Osteocyte (in vitro differentiated cells): Measurements from ENCODE around the gene APOL1. TPM values are rescaled to one million over a fixed set of nuclear protein-coding genes. Genes with fewer than 3 reads are reported as not detected.

ENCODE experiments used
- DNase-seq: peaks from one replicate; pipeline ENCODE4 v3.0.0; 2021; ENCODE audit warnings: mixed read lengths; ENCODE audit not compliant: unreplicated experiment; ENCODE audit errors: extremely low spot score
- H3K27ac Mint-ChIP-seq: one replicate; pipeline ENCODE4 v1.8.0; 2021; ENCODE audit warnings: mild to moderate bottlenecking, mixed read lengths; ENCODE audit not compliant: unreplicated experiment
- H3K27me3 Mint-ChIP-seq: one replicate; pipeline ENCODE4 v1.8.0; 2021; ENCODE audit warnings: mixed read lengths; ENCODE audit not compliant: unreplicated experiment
- H3K36me3 Mint-ChIP-seq: one replicate; pipeline ENCODE4 v1.8.0; 2021; ENCODE audit warnings: mixed read lengths; ENCODE audit not compliant: unreplicated experiment
- H3K4me1 Mint-ChIP-seq: one replicate; pipeline ENCODE4 v1.8.0; 2021; ENCODE audit warnings: mixed read lengths; ENCODE audit not compliant: unreplicated experiment
- H3K4me3 Mint-ChIP-seq: one replicate; pipeline ENCODE4 v1.8.0; 2021; ENCODE audit warnings: mild to moderate bottlenecking, moderate library complexity, mixed read lengths; ENCODE audit not compliant: unreplicated experiment
- H3K9me3 Mint-ChIP-seq: one replicate; pipeline ENCODE4 v1.8.0; 2021; ENCODE audit warnings: mixed read lengths; ENCODE audit not compliant: unreplicated experiment
- total RNA-seq: library from RNA; stranded (reverse); gene quantifications from 2 replicates; pipeline ENCODE4 v1.2.1, GENCODE V29; 2021
- TF ChIP-seq, protein P1 (sequence below): fragments of 200-600 bp; sonication (generic); IDR thresholded peaks from 2 replicates; pipeline ENCODE4 v1.5.0; 2021; ENCODE audit warnings: antibody characterized with exemption, mild to moderate bottlenecking, moderate library complexity

The APOL1 gene
- total RNA-seq, 1 donor from 2014 or later = 16.2 TPM

DNA sequence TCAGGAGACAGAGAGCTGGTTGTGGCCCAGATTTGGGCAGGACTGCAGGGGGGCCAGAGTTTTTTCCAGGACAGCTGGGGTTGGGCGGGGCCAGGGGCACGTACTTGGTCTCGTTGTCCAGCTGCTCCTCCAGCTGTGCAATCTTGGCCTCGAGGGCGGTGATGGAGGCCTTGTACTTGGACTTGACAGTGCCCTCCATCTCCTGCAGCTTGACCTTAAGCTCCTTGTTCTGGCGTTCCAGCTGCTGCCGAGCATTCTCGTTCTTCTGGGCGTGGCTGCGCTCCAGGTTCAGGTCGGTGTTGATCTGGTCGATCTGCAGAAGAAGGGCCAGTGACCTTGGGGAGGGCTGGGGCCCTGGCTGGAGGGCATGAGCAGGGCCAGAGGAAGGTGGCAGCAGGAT is 32.1 kb downstream of the APOL1 start:
- TF ChIP-seq, protein P1, sequence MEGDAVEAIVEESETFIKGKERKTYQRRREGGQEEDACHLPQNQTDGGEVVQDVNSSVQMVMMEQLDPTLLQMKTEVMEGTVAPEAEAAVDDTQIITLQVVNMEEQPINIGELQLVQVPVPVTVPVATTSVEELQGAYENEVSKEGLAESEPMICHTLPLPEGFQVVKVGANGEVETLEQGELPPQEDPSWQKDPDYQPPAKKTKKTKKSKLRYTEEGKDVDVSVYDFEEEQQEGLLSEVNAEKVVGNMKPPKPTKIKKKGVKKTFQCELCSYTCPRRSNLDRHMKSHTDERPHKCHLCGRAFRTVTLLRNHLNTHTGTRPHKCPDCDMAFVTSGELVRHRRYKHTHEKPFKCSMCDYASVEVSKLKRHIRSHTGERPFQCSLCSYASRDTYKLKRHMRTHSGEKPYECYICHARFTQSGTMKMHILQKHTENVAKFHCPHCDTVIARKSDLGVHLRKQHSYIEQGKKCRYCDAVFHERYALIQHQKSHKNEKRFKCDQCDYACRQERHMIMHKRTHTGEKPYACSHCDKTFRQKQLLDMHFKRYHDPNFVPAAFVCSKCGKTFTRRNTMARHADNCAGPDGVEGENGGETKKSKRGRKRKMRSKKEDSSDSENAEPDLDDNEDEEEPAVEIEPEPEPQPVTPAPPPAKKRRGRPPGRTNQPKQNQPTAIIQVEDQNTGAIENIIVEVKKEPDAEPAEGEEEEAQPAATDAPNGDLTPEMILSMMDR = no peak
- Mint-ChIP-seq H3K36me3 (peaks cover 51% of the 10 kb centered on the region), H3K27me3 (no peaks in the 10 kb centered on the region), H3K4me3 (no peak overlapping the region), H3K4me1 (peaks cover 7% of the 10 kb centered on the region), H3K9me3 (no peaks in the 10 kb centered on the region), H3K27ac (no peak overlapping the region)
- no peak for DNase-seq

DNA sequence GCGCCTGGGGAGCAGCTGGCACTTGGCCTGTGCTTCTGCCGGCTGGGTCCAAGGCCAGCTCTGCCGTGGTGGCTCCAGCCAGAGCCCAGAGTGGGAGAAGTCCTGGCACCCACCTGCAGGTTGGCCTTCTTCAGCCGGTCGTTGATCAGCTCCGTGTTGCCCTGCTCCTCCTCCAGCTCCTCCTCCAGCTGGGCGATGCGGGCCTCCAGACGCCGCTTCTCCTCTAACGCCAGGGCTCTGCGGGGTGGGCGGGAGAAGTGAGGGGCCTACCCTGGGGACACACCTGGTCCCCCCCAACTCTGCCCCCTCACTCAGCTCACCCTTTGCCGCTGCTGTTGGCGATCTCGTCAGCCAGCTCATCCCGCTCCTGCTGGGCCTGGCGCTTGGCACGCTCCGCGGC is 32.6 kb downstream of the APOL1 start:
- H3K9me3 Mint-ChIP-seq = no peaks in the 10 kb centered on the region
- H3K4me3 Mint-ChIP-seq = no peak overlapping the region
- TF ChIP-seq, protein P1 = no peak
- H3K27ac Mint-ChIP-seq = no peak overlapping the region
- no peak for DNase-seq
- H3K27me3 Mint-ChIP-seq = no peaks in the 10 kb centered on the region
- peaks cover 49% of the 10 kb centered on the region for H3K36me3 Mint-ChIP-seq
- H3K4me1 Mint-ChIP-seq = peaks cover 7% of the 10 kb centered on the region

DNA sequence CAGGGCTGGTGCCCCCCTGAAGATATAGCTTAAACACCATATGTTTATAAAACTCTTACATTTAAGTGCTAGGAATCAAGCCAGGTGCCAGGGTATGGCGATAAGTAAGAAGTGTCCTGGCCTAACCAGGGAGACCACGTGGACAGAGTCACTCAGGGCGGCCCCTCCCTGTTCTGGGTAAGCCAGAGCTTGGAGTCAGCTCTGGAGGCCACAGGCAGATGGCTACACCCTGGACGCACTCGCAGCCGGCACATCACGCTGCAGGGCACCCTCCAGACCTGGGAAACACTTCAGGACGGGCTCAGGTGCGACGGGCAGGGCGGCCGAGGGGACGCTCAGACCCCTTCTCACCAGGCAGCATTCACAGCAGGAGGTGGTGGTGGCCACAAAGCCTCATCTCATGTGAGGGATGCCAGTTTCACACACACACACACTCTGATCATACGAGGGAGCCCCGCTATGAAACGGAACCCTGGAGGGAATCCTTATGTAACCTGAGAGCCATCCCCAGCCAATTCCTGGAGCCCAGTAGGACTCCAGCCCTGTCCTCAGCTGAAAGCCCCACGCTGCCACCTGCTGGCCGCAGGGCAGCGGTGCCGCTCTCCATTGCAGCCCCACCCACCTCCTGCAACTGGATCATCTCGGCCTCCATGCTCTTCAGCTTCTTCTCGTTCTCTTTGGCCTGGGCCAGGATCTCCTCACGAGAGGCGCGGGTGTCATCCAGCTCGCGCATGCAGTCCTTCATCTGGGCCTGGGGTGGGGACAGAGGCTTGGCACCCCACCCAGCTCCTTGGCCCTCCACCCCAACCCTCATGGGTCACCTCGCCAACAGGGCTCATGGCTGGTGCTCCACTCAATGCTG is 33.4 kb downstream of the APOL1 start:
- H3K36me3 Mint-ChIP-seq = peaks cover 46% of the 10 kb centered on the region
- peaks cover 7% of the 10 kb centered on the region for H3K4me1 Mint-ChIP-seq
- DNase-seq = peak; percentile 94
- no peaks in the 10 kb centered on the region for H3K27me3 Mint-ChIP-seq
- TF ChIP-seq, protein P1 = peak; percentile 96
- H3K9me3 Mint-ChIP-seq = no peaks in the 10 kb centered on the region
- no peak overlapping the region for H3K4me3 Mint-ChIP-seq
- peak overlapping the region; percentile 60 for H3K27ac Mint-ChIP-seq

DNA sequence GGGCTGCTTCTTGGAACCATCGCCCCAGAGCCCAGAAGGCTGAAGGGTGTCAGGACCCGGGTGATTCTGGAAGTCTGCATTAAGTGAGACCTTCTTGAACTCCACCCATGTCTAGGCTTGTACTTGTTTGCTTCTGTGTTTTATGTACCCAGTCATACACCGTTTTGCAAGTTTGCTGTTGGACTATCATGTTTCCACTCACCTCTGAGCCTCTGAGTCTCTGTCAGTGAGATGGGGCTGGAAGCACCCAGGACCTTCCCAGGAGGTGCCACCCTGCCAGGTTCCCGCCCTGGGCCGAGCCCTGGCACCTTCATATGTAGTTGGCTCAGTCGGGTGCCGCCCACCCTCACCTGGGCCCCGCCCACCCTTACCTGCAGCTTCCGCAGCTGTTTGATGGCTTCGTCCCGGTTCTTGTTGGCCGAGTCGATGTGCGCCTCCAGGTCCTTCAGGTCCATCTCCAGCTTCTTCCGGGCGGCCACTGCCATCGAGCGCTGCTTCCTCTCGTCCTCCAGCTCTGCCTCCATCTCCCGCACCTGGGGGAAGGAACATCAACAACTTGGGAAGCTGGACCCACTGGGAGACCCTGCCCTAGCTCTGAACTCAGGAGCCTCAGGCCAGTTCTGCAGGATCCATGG is 35.1 kb downstream of the APOL1 start:
- H3K4me1 Mint-ChIP-seq = peaks cover 7% of the 10 kb centered on the region
- H3K27ac Mint-ChIP-seq = peak overlapping the region; percentile 59
- no peaks in the 10 kb centered on the region for H3K27me3 Mint-ChIP-seq
- H3K36me3 Mint-ChIP-seq = peaks cover 53% of the 10 kb centered on the region
- DNase-seq = no peak
- no peaks in the 10 kb centered on the region for H3K9me3 Mint-ChIP-seq
- H3K4me3 Mint-ChIP-seq = no peak overlapping the region
- TF ChIP-seq, protein P1 = no peak
